Measurements from ENCODE around the gene LTA. TPM values are rescaled to one million over a fixed set of nuclear protein-coding genes. Genes with fewer than 3 reads are reported as not detected.

The LTA gene
- total RNA-seq, 1 donor from 2014 or later = not detected

DNA sequence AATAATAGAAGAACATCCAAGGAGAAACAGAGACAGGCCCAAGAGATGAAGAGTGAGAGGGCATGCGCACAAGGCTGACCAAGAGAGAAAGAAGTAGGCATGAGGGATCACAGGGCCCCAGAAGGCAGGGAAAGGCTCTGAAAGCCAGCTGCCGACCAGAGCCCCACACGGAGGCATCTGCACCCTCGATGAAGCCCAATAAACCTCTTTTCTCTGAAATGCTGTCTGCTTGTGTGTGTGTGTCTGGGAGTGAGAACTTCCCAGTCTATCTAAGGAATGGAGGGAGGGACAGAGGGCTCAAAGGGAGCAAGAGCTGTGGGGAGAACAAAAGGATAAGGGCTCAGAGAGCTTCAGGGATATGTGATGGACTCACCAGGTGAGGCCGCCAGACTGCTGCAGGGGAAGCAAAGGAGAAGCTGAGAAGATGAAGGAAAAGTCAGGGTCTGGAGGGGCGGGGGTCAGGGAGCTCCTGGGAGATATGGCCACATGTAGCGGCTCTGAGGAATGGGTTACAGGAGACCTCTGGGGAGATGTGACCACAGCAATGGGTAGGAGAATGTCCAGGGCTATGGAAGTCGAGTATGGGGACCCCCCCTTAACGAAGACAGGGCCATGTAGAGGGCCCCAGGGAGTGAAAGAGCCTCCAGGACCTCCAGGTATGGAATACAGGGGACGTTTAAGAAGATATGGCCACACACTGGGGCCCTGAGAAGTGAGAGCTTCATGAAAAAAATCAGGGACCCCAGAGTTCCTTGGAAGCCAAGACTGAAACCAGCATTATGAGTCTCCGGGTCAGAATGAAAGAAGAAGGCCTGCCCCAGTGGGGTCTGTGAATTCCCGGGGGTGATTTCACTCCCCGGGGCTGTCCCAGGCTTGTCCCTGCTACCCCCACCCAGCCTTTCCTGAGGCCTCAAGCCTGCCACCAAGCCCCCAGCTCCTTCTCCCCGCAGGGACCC is 2.3 kb downstream of the LTA start:
- H3K4me1 Mint-ChIP-seq (ENCODE audit: unreplicated experiment) = peaks cover 3% of the 10 kb centered on the region
- H3K4me3 Mint-ChIP-seq (ENCODE audit: unreplicated experiment) = no peak overlapping the region
- no peak overlapping the region for H3K27ac Mint-ChIP-seq (ENCODE audit: unreplicated experiment)
- H3K36me3 Mint-ChIP-seq (ENCODE audit: unreplicated experiment) = no peaks in the 10 kb centered on the region
- no peaks in the 10 kb centered on the region for H3K27me3 Mint-ChIP-seq (ENCODE audit: unreplicated experiment)
- DNase-seq (ENCODE audit: extremely low spot score, unreplicated experiment) = no peak
- TF ChIP-seq, protein P1, sequence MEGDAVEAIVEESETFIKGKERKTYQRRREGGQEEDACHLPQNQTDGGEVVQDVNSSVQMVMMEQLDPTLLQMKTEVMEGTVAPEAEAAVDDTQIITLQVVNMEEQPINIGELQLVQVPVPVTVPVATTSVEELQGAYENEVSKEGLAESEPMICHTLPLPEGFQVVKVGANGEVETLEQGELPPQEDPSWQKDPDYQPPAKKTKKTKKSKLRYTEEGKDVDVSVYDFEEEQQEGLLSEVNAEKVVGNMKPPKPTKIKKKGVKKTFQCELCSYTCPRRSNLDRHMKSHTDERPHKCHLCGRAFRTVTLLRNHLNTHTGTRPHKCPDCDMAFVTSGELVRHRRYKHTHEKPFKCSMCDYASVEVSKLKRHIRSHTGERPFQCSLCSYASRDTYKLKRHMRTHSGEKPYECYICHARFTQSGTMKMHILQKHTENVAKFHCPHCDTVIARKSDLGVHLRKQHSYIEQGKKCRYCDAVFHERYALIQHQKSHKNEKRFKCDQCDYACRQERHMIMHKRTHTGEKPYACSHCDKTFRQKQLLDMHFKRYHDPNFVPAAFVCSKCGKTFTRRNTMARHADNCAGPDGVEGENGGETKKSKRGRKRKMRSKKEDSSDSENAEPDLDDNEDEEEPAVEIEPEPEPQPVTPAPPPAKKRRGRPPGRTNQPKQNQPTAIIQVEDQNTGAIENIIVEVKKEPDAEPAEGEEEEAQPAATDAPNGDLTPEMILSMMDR (IDR thresholded peaks at IDR 0.05) = no peak
- no peaks in the 10 kb centered on the region for H3K9me3 Mint-ChIP-seq (ENCODE audit: unreplicated experiment)

DNA sequence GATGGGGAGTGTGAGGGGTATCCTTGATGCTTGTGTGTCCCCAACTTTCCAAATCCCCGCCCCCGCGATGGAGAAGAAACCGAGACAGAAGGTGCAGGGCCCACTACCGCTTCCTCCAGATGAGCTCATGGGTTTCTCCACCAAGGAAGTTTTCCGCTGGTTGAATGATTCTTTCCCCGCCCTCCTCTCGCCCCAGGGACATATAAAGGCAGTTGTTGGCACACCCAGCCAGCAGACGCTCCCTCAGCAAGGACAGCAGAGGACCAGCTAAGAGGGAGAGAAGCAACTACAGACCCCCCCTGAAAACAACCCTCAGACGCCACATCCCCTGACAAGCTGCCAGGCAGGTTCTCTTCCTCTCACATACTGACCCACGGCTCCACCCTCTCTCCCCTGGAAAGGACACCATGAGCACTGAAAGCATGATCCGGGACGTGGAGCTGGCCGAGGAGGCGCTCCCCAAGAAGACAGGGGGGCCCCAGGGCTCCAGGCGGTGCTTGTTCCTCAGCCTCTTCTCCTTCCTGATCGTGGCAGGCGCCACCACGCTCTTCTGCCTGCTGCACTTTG is 3.3 kb downstream of the LTA start, which contains the start of gene TNF:
TNF (plus strand) TSS at position 231 of the 567 bp plus-strand sequence; CDS start at position 408, 177 bp downstream.
- H3K9me3 Mint-ChIP-seq (ENCODE audit: unreplicated experiment) = no peaks in the 10 kb centered on the region

DNA sequence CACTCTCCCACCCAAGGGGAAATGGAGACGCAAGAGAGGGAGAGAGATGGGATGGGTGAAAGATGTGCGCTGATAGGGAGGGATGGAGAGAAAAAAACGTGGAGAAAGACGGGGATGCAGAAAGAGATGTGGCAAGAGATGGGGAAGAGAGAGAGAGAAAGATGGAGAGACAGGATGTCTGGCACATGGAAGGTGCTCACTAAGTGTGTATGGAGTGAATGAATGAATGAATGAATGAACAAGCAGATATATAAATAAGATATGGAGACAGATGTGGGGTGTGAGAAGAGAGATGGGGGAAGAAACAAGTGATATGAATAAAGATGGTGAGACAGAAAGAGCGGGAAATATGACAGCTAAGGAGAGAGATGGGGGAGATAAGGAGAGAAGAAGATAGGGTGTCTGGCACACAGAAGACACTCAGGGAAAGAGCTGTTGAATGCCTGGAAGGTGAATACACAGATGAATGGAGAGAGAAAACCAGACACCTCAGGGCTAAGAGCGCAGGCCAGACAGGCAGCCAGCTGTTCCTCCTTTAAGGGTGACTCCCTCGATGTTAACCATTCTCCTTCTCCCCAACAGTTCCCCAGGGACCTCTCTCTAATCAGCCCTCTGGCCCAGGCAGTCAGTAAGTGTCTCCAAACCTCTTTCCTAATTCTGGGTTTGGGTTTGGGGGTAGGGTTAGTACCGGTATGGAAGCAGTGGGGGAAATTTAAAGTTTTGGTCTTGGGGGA is 4.0 kb downstream of the LTA start:
- Mint-ChIP-seq H3K4me1 (ENCODE audit: unreplicated experiment) (peaks cover 7% of the 10 kb centered on the region), H3K4me3 (ENCODE audit: unreplicated experiment) (no peak overlapping the region), H3K36me3 (ENCODE audit: unreplicated experiment) (no peaks in the 10 kb centered on the region), H3K9me3 (ENCODE audit: unreplicated experiment) (no peaks in the 10 kb centered on the region), H3K27me3 (ENCODE audit: unreplicated experiment) (no peaks in the 10 kb centered on the region), H3K27ac (ENCODE audit: unreplicated experiment) (no peak overlapping the region)
- no peak for DNase-seq (ENCODE audit: extremely low spot score, unreplicated experiment)
- TF ChIP-seq, protein P1 (IDR thresholded peaks at IDR 0.05) = no peak

More for the DNA sequence above, 3.3 kb downstream of the LTA start, which contains the start of gene TNF:
- H3K4me1 Mint-ChIP-seq (ENCODE audit: unreplicated experiment) = peaks cover 4% of the 10 kb centered on the region
- DNase-seq (ENCODE audit: extremely low spot score, unreplicated experiment) = no peak
- H3K4me3 Mint-ChIP-seq (ENCODE audit: unreplicated experiment) = no peak within 1 kb of the TSS
- TF ChIP-seq, protein P1 (IDR thresholded peaks at IDR 0.05) = no peak
- no peaks in the 10 kb centered on the region for H3K27me3 Mint-ChIP-seq (ENCODE audit: unreplicated experiment)
- H3K36me3 Mint-ChIP-seq (ENCODE audit: unreplicated experiment) = no peaks in the 10 kb centered on the region
- no peak within 1 kb of the TSS for H3K27ac Mint-ChIP-seq (ENCODE audit: unreplicated experiment)

DNA sequence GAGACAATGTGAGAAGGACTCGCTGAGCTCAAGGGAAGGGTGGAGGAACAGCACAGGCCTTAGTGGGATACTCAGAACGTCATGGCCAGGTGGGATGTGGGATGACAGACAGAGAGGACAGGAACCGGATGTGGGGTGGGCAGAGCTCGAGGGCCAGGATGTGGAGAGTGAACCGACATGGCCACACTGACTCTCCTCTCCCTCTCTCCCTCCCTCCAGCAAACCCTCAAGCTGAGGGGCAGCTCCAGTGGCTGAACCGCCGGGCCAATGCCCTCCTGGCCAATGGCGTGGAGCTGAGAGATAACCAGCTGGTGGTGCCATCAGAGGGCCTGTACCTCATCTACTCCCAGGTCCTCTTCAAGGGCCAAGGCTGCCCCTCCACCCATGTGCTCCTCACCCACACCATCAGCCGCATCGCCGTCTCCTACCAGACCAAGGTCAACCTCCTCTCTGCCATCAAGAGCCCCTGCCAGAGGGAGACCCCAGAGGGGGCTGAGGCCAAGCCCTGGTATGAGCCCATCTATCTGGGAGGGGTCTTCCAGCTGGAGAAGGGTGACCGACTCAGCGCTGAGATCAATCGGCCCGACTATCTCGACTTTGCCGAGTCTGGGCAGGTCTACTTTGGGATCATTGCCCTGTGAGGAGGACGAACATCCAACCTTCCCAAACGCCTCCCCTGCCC is 4.9 kb downstream of the LTA start:
- Mint-ChIP-seq H3K4me3 (ENCODE audit: unreplicated experiment) (no peak overlapping the region), H3K9me3 (ENCODE audit: unreplicated experiment) (no peaks in the 10 kb centered on the region), H3K4me1 (ENCODE audit: unreplicated experiment) (peaks cover 16% of the 10 kb centered on the region), H3K27ac (ENCODE audit: unreplicated experiment) (no peak overlapping the region), H3K36me3 (ENCODE audit: unreplicated experiment) (no peaks in the 10 kb centered on the region), H3K27me3 (ENCODE audit: unreplicated experiment) (no peaks in the 10 kb centered on the region)
- no peak for DNase-seq (ENCODE audit: extremely low spot score, unreplicated experiment)
- TF ChIP-seq, protein P1 (IDR thresholded peaks at IDR 0.05) = no peak
